GM18868 (cell line): ENCODE results near the gene PRKAA2.

ENCODE experiments used
- ATAC-seq: cut with Tn5 transposase; IDR thresholded peaks from one replicate; pipeline ENCODE4 v1.9.1; 2021; ENCODE audit warnings: mild to moderate bottlenecking, moderate library complexity; ENCODE audit not compliant: unreplicated experiment

PRKAA2 gene

GRCh38 chr1:56654126-56654923 is 9.2 kb downstream of the PRKAA2 start:
- no peak for ATAC-seq

- ATAC-seq = no peak
Measured at GRCh38 chr1:56655991-56656613, 11.0 kb downstream of the PRKAA2 start.

GRCh38 chr1:56658254-56658653 is 13.1 kb downstream of the PRKAA2 start:
- no peak for ATAC-seq

GRCh38 chr1:56660293-56660692 is 15.2 kb downstream of the PRKAA2 start:
- ATAC-seq = no peak

- ATAC-seq = no peak
Measured at GRCh38 chr1:56663846-56664245, 18.7 kb downstream of the PRKAA2 start.

- ATAC-seq = no peak
Measured at GRCh38 chr1:56665384-56665783, 20.3 kb downstream of the PRKAA2 start.

GRCh38 chr1:56666112-56666608 is 21.0 kb downstream of the PRKAA2 start:
- no peak for ATAC-seq

GRCh38 chr1:56670350-56670749 is 25.2 kb downstream of the PRKAA2 start:
- ATAC-seq = no peak

GRCh38 chr1:56671085-56671484 is 26.0 kb downstream of the PRKAA2 start:
- ATAC-seq = no peak

GRCh38 chr1:56671542-56671941 is 26.4 kb downstream of the PRKAA2 start:
- ATAC-seq = no peak

GRCh38 chr1:56672579-56672978 is 27.5 kb downstream of the PRKAA2 start:
- ATAC-seq = no peak

GRCh38 chr1:56675763-56676162 is 30.6 kb downstream of the PRKAA2 start:
- ATAC-seq = no peak

- no peak for ATAC-seq
Measured at GRCh38 chr1:56676571-56677035, 31.5 kb downstream of the PRKAA2 start.

GRCh38 chr1:56683569-56683968 is 38.5 kb downstream of the PRKAA2 start:
- ATAC-seq = no peak

GRCh38 chr1:56686169-56686568 is 41.1 kb downstream of the PRKAA2 start:
- ATAC-seq = no peak

- ATAC-seq = peak; percentile 99
Measured at GRCh38 chr1:56688522-56689026, 43.5 kb downstream of the PRKAA2 start.

GRCh38 chr1:56696663-56697062 is 51.5 kb downstream of the PRKAA2 start:
- no peak for ATAC-seq

GRCh38 chr1:56703747-56704146 is 58.6 kb downstream of the PRKAA2 start:
- no peak for ATAC-seq

GRCh38 chr1:56707379-56707778 is 62.3 kb downstream of the PRKAA2 start:
- ATAC-seq = no peak

GRCh38 chr1:56709269-56709880 is 64.3 kb downstream of the PRKAA2 start:
- peak; percentile 79 for ATAC-seq

- ATAC-seq = no peak
Measured at GRCh38 chr1:56709995-56710394, 64.9 kb downstream of the PRKAA2 start.

GRCh38 chr1:56710646-56711045 is 65.5 kb downstream of the PRKAA2 start:
- no peak for ATAC-seq
